CD14-positive monocyte (primary cell): ENCODE measurements around the gene FZD2. TPM values are rescaled to one million over a fixed set of nuclear protein-coding genes. Genes with fewer than 3 reads are reported as not detected.

Experiments
- DNase-seq, 3 donors: peaks; one replicate each; pipeline ENCODE4 v3.0.0-alpha.2; 2011 to 2022
- H2AFZ ChIP-seq: 2 replicates; pipeline ENCODE4 v1.6.0; 2012; ENCODE audit warnings: mild to moderate bottlenecking, low read depth, low read length, inconsistent platforms; ENCODE audit not compliant: insufficient read depth, poor library complexity, severe bottlenecking
- H3K27ac ChIP-seq, 2 donors: 1 replicate in 1 of 2; 2 replicates in 1 of 2; pipeline ENCODE4 v1.5.1; 2012 to 2013; ENCODE audit warnings: low read length in 2 of 2, control low read depth in 1 of 2, inconsistent platforms in 1 of 2, low read depth in 1 of 2, mild to moderate bottlenecking in 1 of 2
- H3K27me3 ChIP-seq, 2 donors: one replicate each; pipeline versions ENCODE4 v1.6.0 to v1.6.1; 2011 to 2013; ENCODE audit warnings: low read length in 2 of 2; ENCODE audit not compliant: control insufficient read depth in 2 of 2, insufficient read depth in 2 of 2
- H3K36me3 ChIP-seq, 2 donors: replicated peaks in 1 of 2; 1 replicate in 1 of 2; 2 replicates in 1 of 2; pipeline versions ENCODE4 v1.5.1 to v1.6.1; 2012 to 2013; ENCODE audit warnings: low read length in 2 of 2, control low read depth in 1 of 2, inconsistent platforms in 1 of 2, mild to moderate bottlenecking in 1 of 2; ENCODE audit not compliant: insufficient read depth in 2 of 2, control insufficient read depth in 1 of 2
- H3K4me1 ChIP-seq, 2 donors: 1 replicate in 1 of 2; 2 replicates in 1 of 2; pipeline versions ENCODE4 v1.5.1 to v1.6.1; 2012 to 2013; ENCODE audit warnings: low read length in 2 of 2, control low read depth in 1 of 2, inconsistent platforms in 1 of 2, mild to moderate bottlenecking in 1 of 2, moderate library complexity in 1 of 2; ENCODE audit not compliant: insufficient read depth in 2 of 2, control insufficient read depth in 1 of 2
- H3K4me2 ChIP-seq: replicated peaks from 2 replicates; pipeline ENCODE3; 2012; ENCODE audit warnings: low read length, moderate library complexity, mild to moderate bottlenecking; ENCODE audit not compliant: poor library complexity, severe bottlenecking; ENCODE audit errors: extremely low read depth
- H3K4me3 ChIP-seq, 3 experiments: fragments of 200-600 bp in 1 of 3; sonication (generic) in 1 of 3; replicated peaks in 1 of 3; 1 replicate in 2 of 3; 2 replicates in 1 of 3; pipeline ENCODE4 v1.5.1; 2011 to 2013; ENCODE audit warnings: low read length in 3 of 3, mild to moderate bottlenecking in 3 of 3, control low read depth in 2 of 3, low read depth in 2 of 3, inconsistent platforms in 1 of 3, moderate library complexity in 1 of 3
- H3K79me2 ChIP-seq: 2 replicates; pipeline ENCODE4 v1.6.0; 2012; ENCODE audit warnings: mild to moderate bottlenecking, control low read depth, inconsistent platforms, low read length, moderate library complexity; ENCODE audit not compliant: insufficient read depth
- H3K9ac ChIP-seq: 2 replicates; pipeline ENCODE4 v1.6.0; 2017; ENCODE audit warnings: low read length, mild to moderate bottlenecking; ENCODE audit not compliant: insufficient read depth, poor library complexity, severe bottlenecking
- H3K9me3 ChIP-seq, 2 donors: replicated peaks in 1 of 2; 1 replicate in 1 of 2; 2 replicates in 1 of 2; pipeline versions ENCODE4 v1.5.1 to v1.6.1; 2012 to 2013; ENCODE audit warnings: low read length in 2 of 2, control low read depth in 1 of 2; ENCODE audit not compliant: control insufficient read depth in 1 of 2, insufficient read depth in 1 of 2
- H4K20me1 ChIP-seq: 2 replicates; pipeline ENCODE4 v1.6.0; 2012; ENCODE audit warnings: mild to moderate bottlenecking, low read length, control low read depth, moderate library complexity; ENCODE audit not compliant: insufficient read depth
- H3K27ac Mint-ChIP-seq, 7 donors: one replicate each; pipeline ENCODE4 v1.8.0; 2020; ENCODE audit warnings: mild to moderate bottlenecking in 7 of 7, mixed read lengths in 7 of 7, moderate library complexity in 6 of 7, inconsistent platforms in 2 of 7
- H3K27me3 Mint-ChIP-seq, 3 donors: one replicate each; pipeline ENCODE4 v1.8.0; 2021 to 2022; ENCODE audit warnings: low read depth in 3 of 3, mild to moderate bottlenecking in 3 of 3, mixed read lengths in 3 of 3, moderate library complexity in 3 of 3, inconsistent platforms in 1 of 3
- H3K36me3 Mint-ChIP-seq, 2 donors: one replicate each; pipeline ENCODE4 v1.8.0; 2020; ENCODE audit warnings: mixed read lengths in 2 of 2, inconsistent platforms in 1 of 2, mild to moderate bottlenecking in 1 of 2
- H3K4me1 Mint-ChIP-seq: one replicate; pipeline ENCODE4 v1.8.0; 2020; ENCODE audit warnings: mild to moderate bottlenecking, mixed read lengths
- H3K4me3 Mint-ChIP-seq, 2 donors: one replicate each; pipeline ENCODE4 v1.8.0; 2020; ENCODE audit warnings: mild to moderate bottlenecking in 2 of 2, mixed read lengths in 2 of 2, moderate library complexity in 1 of 2
- H3K9me3 Mint-ChIP-seq, 7 donors: one replicate each; pipeline ENCODE4 v1.8.0; 2020 to 2022; ENCODE audit warnings: mixed read lengths in 7 of 7, mild to moderate bottlenecking in 6 of 7, moderate library complexity in 6 of 7, inconsistent platforms in 2 of 7
- WGBS: methylation state at CpG from one replicate; pipeline ENCODE4 v1.1.5; 2013; ENCODE audit warnings: missing lambda C conversion rate; ENCODE audit not compliant: insufficient coverage; 5-methylcytosine and 5-hydroxymethylcytosine counted together
- intact Hi-C, 2 donors: fragments of 100-400 bp; cut with micrococcal nuclease; formaldehyde crosslinking; loops; one replicate each; pipeline versions ENCODE4 v1.15.0 to v1.15.1; 2023
- polyA plus RNA-seq, 3 donors: library from polyadenylated mRNA; depleted of rRNA in 1 of 3; unstranded in 2 of 3; stranded (reverse) in 1 of 3; fragments of 300-500 nt in 2 of 3; fragments of >200 nt in 1 of 3; fragmentation: Illumina TruSeq in 2 of 3; gene quantifications; 1 replicate in 2 of 3; 2 replicates in 1 of 3; pipeline ENCODE4 v1.2.3, GENCODE V29; 2012 to 2021
- TF ChIP-seq, protein P1 (sequence below): fragments of 200-600 bp; IDR thresholded peaks from one replicate; pipeline ENCODE4 v1.8.0; 2022; ENCODE audit warnings: antibody characterized with exemption, mild to moderate bottlenecking

The FZD2 gene
- polyA plus RNA-seq, 3 donors, result 3.1 to 7.2 (median 6.2) TPM

DNA sequence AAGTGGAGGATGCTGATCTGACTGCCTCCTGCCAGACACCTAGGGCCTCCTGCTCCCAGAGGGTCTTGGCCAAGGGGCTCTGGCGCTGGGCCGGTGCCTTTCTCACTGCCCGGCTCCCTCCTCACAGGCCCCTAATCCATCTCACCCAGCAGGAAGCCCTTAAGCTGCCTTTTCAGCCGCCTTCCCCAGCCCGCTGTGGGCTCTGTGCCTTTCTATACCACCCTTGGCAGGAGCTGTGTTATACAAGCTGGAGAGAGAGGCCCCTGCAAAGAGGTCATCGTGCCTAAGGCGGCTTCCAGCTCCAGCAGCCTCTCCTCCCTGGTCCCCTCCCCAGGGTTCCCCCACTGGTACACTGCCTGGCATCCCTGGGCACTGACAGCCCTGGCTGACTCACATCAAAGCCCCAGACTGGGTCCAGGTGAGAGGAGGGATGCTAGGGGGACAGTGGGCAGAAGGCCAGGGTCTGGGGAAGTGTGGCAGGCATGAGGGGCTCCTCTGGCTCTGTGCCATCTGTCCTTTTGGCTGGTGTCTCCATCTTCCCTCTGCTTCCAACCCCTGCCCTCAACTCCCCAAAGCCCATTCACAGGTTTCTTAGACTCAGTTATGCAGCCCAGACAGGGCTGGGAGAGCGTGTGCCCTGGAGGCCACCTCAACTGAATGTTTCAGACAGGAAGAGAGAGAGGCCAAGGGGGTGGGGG is 15.3 kb upstream of the FZD2 start:
- H3K4me3 ChIP-seq, result no peak overlapping the region
- H3K79me2 ChIP-seq, result no peaks in the 10 kb centered on the region
- no peak overlapping the region for H3K27ac ChIP-seq
- H3K36me3 Mint-ChIP-seq, result peaks cover 0 to 6% of the 10 kb centered on the region in 2 donors
- 80% methylated on average over 1 of the region's 8 CpGs for WGBS
- intact Hi-C loops, result no loop called here
- no peak overlapping the region for H3K27ac Mint-ChIP-seq
- peaks cover 2 to 3% (median 2%) of the 10 kb centered on the region in 3 donors for H3K27me3 Mint-ChIP-seq
- peaks cover 0 to 4% of the 10 kb centered on the region in 2 donors for H3K9me3 ChIP-seq
- DNase-seq, result no peak
- H3K36me3 ChIP-seq, result no peaks in the 10 kb centered on the region
- no peak overlapping the region for H3K4me2 ChIP-seq
- H3K4me1 ChIP-seq, result peaks cover 20% of the 10 kb centered on the region in 2 donors
- H2AFZ ChIP-seq, result peak overlapping the region; percentile 35
- TF ChIP-seq, protein P1, sequence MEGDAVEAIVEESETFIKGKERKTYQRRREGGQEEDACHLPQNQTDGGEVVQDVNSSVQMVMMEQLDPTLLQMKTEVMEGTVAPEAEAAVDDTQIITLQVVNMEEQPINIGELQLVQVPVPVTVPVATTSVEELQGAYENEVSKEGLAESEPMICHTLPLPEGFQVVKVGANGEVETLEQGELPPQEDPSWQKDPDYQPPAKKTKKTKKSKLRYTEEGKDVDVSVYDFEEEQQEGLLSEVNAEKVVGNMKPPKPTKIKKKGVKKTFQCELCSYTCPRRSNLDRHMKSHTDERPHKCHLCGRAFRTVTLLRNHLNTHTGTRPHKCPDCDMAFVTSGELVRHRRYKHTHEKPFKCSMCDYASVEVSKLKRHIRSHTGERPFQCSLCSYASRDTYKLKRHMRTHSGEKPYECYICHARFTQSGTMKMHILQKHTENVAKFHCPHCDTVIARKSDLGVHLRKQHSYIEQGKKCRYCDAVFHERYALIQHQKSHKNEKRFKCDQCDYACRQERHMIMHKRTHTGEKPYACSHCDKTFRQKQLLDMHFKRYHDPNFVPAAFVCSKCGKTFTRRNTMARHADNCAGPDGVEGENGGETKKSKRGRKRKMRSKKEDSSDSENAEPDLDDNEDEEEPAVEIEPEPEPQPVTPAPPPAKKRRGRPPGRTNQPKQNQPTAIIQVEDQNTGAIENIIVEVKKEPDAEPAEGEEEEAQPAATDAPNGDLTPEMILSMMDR, result no peak
- no peaks in the 10 kb centered on the region for H4K20me1 ChIP-seq
- no peaks in the 10 kb centered on the region for H3K27me3 ChIP-seq
- H3K9me3 Mint-ChIP-seq, result peaks cover 0 to 13% (median 7%) of the 10 kb centered on the region in 7 donors
- H3K9ac ChIP-seq, result no peak overlapping the region
- H3K4me1 Mint-ChIP-seq, result peaks cover 36% of the 10 kb centered on the region
- no peak overlapping the region for H3K4me3 Mint-ChIP-seq

DNA sequence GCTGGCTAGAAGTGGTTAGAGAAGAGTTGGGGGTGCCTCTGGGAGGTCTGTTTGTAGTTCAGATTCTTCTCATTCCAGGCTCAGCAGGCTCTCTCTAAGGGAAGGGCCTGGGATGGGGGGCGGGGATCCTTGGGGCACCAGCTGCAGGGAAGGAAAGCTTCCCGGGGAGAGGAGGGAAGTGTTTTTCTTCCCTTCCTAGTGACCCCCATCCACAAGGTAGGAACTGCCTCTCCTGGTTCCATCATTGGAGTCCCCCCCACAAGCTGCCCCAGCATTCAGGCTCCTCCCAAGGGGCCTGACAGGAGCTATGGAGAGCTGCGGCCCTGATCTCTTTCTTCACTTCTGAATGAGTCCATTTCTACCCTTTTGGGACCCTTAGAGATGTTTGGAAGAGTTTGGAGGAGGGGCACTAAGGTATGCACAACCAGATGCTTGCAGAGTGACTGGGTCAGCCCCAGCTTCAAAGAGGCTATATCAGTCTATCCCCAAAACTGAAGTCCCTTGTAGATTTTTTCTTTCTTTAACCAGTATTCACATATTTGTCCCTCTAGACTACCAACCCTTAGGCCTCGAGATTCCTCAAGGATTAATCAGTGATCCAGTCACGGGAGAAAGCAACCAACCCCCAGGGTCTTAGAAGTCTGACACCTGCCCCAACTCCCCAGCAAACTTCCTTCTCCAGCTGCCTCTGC is 13.9 kb upstream of the FZD2 start:
- Histone ChIP-seq H2AFZ (peak overlapping the region; percentile 26), H3K27me3 (no peaks in the 10 kb centered on the region), H3K4me1 (peaks cover 33% of the 10 kb centered on the region in 2 donors), H4K20me1 (no peaks in the 10 kb centered on the region), H3K79me2 (no peaks in the 10 kb centered on the region), H3K27ac (no peak overlapping the region), H3K4me2 (no peak overlapping the region), H3K4me3 (no peak overlapping the region), H3K36me3 (no peaks in the 10 kb centered on the region), H3K9me3 (no peaks in the 10 kb centered on the region), H3K9ac (no peak overlapping the region)
- TF ChIP-seq, protein P1, result no peak
- WGBS, result 88% methylated on average over 2 of the region's 5 CpGs
- Mint-ChIP-seq H3K36me3 (no peaks in the 10 kb centered on the region), H3K4me1 (peaks cover 49% of the 10 kb centered on the region), H3K4me3 (no peak overlapping the region), H3K27ac (peak overlapping the region in 1 of 7 donors; percentile 58), H3K27me3 (peaks cover 0 to 3% (median 2%) of the 10 kb centered on the region in 3 donors), H3K9me3 (peaks cover 0 to 8% (median 0%) of the 10 kb centered on the region in 7 donors)
- DNase-seq, result no peak
- intact Hi-C loops, result no loop called here
